OCI-LY3 (cell line): Measurements from ENCODE around the gene RAI1.

Source experiments
- H2AFZ ChIP-seq: fragments of 200-600, 300-600 bp; shearing (Covaris generic); 2 replicates; pipeline ENCODE4 v1.6.0; 2014; ENCODE audit warnings: antibody characterized with exemption, low read depth, low read length
- H3K27ac ChIP-seq: fragments of 200-600, 300-600 bp; sonication (generic); 2 replicates; pipeline ENCODE4 v1.5.1; 2014; ENCODE audit warnings: mild to moderate bottlenecking, low read length, moderate library complexity, mixed read lengths
- H3K27me3 ChIP-seq: fragments of 200-600, 300-600 bp; sonication (generic); 2 replicates; pipeline ENCODE4 v1.6.1; 2014; ENCODE audit warnings: low read depth, low read length, mixed read lengths
- H3K36me3 ChIP-seq: fragments of 200-600, 300-600 bp; sonication (generic); replicated peaks from 2 replicates; pipeline ENCODE3; 2014; ENCODE audit warnings: low read depth, low read length, mixed read lengths
- H3K4me1 ChIP-seq: fragments of 300-600, 200-600 bp; sonication (generic); 2 replicates; pipeline ENCODE4 v1.6.1; 2014; ENCODE audit warnings: low read length, mixed read lengths
- H3K4me2 ChIP-seq: fragments of 200-600, 300-600 bp; sonication (generic); 2 replicates; pipeline ENCODE4 v1.6.1; 2014; ENCODE audit warnings: low read length, mixed read lengths
- H3K4me3 ChIP-seq: fragments of 300-600, 200-600 bp; sonication (generic); 2 replicates; pipeline ENCODE4 v1.5.1; 2014; ENCODE audit warnings: antibody characterized with exemption, mild to moderate bottlenecking, low read length, moderate library complexity
- H3K79me2 ChIP-seq: fragments of 300-600, 200-600 bp; shearing (Covaris generic); 2 replicates; pipeline ENCODE4 v1.6.1; 2014; ENCODE audit warnings: mild to moderate bottlenecking, low read length, mixed read lengths
- H3K9ac ChIP-seq: fragments of 300-600, 200-600 bp; shearing (Covaris generic); 2 replicates; pipeline ENCODE4 v1.6.0; 2014; ENCODE audit warnings: mild to moderate bottlenecking, low read length, moderate library complexity
- H3K9me3 ChIP-seq: fragments of 200-600, 300-600 bp; shearing (Covaris generic); 2 replicates; pipeline ENCODE4 v1.6.1; 2014; ENCODE audit warnings: low read length, mixed read lengths; ENCODE audit not compliant: insufficient read depth
- H4K20me1 ChIP-seq: fragments of 200-600, 300-600 bp; sonication (generic); 2 replicates; pipeline ENCODE4 v1.6.1; 2016; ENCODE audit warnings: low read length, mixed read lengths; ENCODE audit not compliant: insufficient read depth
- EZH2phosphoT487 ChIP-seq: fragments of 200-600 bp; shearing (Covaris generic); IDR thresholded peaks from 2 replicates; pipeline ENCODE4 v1.6.1; 2018; ENCODE audit warnings: antibody characterized with exemption, mixed run types, low read depth
- TF ChIP-seq, protein P1 (sequence below): fragments of 200-600, 300-600 bp; sonication (generic); IDR thresholded peaks from 2 replicates; pipeline ENCODE4 v1.5.1; 2014; ENCODE audit warnings: antibody characterized with exemption, low read length, low read depth

The RAI1 gene

GRCh38 chr17:17669580-17670235 is 11.6 kb upstream of the RAI1 start:
- Histone ChIP-seq H2AFZ (no peak overlapping the region), H3K36me3 (no peaks in the 10 kb centered on the region), H3K79me2 (no peaks in the 10 kb centered on the region), H3K4me1 (peaks cover 9% of the 10 kb centered on the region), H3K27ac (no peak overlapping the region), H3K4me3 (no peak overlapping the region), H4K20me1 (no peaks in the 10 kb centered on the region), H3K9ac (no peak overlapping the region), H3K9me3 (no peaks in the 10 kb centered on the region), H3K4me2 (no peak overlapping the region), H3K27me3 (no peaks in the 10 kb centered on the region)
- TF ChIP-seq, protein P1, sequence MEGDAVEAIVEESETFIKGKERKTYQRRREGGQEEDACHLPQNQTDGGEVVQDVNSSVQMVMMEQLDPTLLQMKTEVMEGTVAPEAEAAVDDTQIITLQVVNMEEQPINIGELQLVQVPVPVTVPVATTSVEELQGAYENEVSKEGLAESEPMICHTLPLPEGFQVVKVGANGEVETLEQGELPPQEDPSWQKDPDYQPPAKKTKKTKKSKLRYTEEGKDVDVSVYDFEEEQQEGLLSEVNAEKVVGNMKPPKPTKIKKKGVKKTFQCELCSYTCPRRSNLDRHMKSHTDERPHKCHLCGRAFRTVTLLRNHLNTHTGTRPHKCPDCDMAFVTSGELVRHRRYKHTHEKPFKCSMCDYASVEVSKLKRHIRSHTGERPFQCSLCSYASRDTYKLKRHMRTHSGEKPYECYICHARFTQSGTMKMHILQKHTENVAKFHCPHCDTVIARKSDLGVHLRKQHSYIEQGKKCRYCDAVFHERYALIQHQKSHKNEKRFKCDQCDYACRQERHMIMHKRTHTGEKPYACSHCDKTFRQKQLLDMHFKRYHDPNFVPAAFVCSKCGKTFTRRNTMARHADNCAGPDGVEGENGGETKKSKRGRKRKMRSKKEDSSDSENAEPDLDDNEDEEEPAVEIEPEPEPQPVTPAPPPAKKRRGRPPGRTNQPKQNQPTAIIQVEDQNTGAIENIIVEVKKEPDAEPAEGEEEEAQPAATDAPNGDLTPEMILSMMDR = no peak
- no peak for TF ChIP-seq EZH2phosphoT487

DNA sequence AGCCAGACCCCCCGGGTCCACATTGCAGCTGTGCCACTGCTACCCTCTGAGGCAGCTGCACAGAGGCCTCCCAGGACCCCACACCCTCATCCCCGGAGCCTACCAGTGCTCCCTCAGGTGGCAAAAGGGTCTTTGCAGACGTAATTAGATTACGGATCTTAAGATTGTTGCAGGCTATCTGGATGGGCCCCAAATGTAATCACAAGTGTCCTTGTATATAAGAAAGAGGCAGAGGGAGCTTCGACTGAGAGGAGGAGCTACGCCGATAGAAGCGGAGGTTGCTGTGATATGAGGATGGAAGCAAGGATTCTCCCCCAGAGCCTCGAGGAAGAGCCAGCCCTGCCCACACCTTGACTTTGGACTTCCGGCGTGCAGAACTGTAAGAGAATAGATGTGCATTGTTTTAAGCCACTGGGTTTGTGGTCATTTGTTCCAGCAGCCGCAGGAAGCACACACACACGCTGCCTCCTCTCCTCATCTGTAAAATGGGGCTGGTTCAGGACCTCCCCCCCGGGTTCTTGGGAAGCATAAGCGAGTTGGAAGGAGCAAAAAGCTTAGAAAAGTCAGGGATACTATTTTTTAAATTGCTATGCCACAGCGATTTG is 10.5 kb upstream of the RAI1 start:
- H3K36me3 ChIP-seq = no peaks in the 10 kb centered on the region
- no peaks in the 10 kb centered on the region for H3K9me3 ChIP-seq
- H3K4me3 ChIP-seq = no peak overlapping the region
- H3K4me1 ChIP-seq = peaks cover 9% of the 10 kb centered on the region
- no peak for TF ChIP-seq EZH2phosphoT487
- TF ChIP-seq, protein P1 = no peak
- no peak overlapping the region for H2AFZ ChIP-seq
- H3K79me2 ChIP-seq = no peaks in the 10 kb centered on the region
- no peak overlapping the region for H3K4me2 ChIP-seq
- no peaks in the 10 kb centered on the region for H3K27me3 ChIP-seq
- no peak overlapping the region for H3K9ac ChIP-seq
- no peak overlapping the region for H3K27ac ChIP-seq
- no peaks in the 10 kb centered on the region for H4K20me1 ChIP-seq

- Histone ChIP-seq H2AFZ (no peak overlapping the region), H3K9ac (no peak overlapping the region)
Observed at GRCh38 chr17:17671369-17672129, 9.7 kb upstream of the RAI1 start.

More at GRCh38 chr17:17671369-17672129, 9.7 kb upstream of the RAI1 start:
- H3K79me2 ChIP-seq = no peaks in the 10 kb centered on the region
- peaks cover 9% of the 10 kb centered on the region for H3K4me1 ChIP-seq
- H3K9me3 ChIP-seq = no peaks in the 10 kb centered on the region
- TF ChIP-seq, protein P1 = no peak
- no peak for TF ChIP-seq EZH2phosphoT487
- no peak overlapping the region for H3K27ac ChIP-seq
- H3K36me3 ChIP-seq = no peaks in the 10 kb centered on the region
- H3K27me3 ChIP-seq = no peaks in the 10 kb centered on the region
- no peak overlapping the region for H3K4me2 ChIP-seq
- no peak overlapping the region for H3K4me3 ChIP-seq
- no peaks in the 10 kb centered on the region for H4K20me1 ChIP-seq
